GM23338 (cell line): ENCODE measurements around the gene LDLRAD3. TPM values are rescaled to one million over a fixed set of nuclear protein-coding genes. Genes with fewer than 3 reads are reported as not detected.

Experiments
- ATAC-seq: fragments of 200-7000 bp; cut with Tn5 transposase; 3 replicates; pipeline ENCODE4 v1.9.1; 2020
- DNase-seq: peaks from one replicate; pipeline ENCODE4 v3.0.0-alpha.2; 2015; ENCODE audit warnings: low spot score
- H2AFZ ChIP-seq: fragments of 200-600 bp; sonication (generic); 2 replicates; pipeline ENCODE4 v1.8.0; 2016; ENCODE audit warnings: antibody characterized with exemption, mild to moderate bottlenecking, moderate library complexity
- H3F3A ChIP-seq: fragments of 200-600 bp; sonication (generic); replicated peaks from 2 replicates; pipeline ENCODE4 v1.8.0; 2017; ENCODE audit warnings: antibody characterized with exemption, mixed run types, low read depth
- H3K27ac ChIP-seq: fragments of 200-600 bp; sonication (generic); 2 replicates; pipeline ENCODE4 v1.6.1; 2016; ENCODE audit warnings: low read depth
- H3K27me3 ChIP-seq: fragments of 200-600 bp; sonication (generic); 2 replicates; pipeline ENCODE4 v1.8.0; 2016; ENCODE audit warnings: mild to moderate bottlenecking, mixed run types, moderate library complexity; ENCODE audit not compliant: insufficient read depth
- H3K36me3 ChIP-seq: fragments of 200-600 bp; sonication (generic); 2 replicates; pipeline ENCODE4 v1.8.0; 2016; ENCODE audit warnings: mild to moderate bottlenecking; ENCODE audit not compliant: insufficient read depth
- H3K4me1 ChIP-seq: fragments of 200-600 bp; sonication (generic); 2 replicates; pipeline ENCODE4 v1.8.0; 2016; ENCODE audit warnings: mild to moderate bottlenecking, moderate library complexity; ENCODE audit not compliant: insufficient read depth
- H3K4me2 ChIP-seq: fragments of 200-600 bp; sonication (generic); 2 replicates; pipeline ENCODE4 v1.7.1; 2017; ENCODE audit warnings: mixed run types
- H3K4me3 ChIP-seq: fragments of 200-600 bp; sonication (generic); 2 replicates; pipeline ENCODE4 v1.6.1; 2016; ENCODE audit warnings: mixed run types
- H3K79me2 ChIP-seq: fragments of 200-600 bp; sonication (generic); replicated peaks from 2 replicates; pipeline ENCODE4 v1.8.0; 2017; ENCODE audit warnings: mild to moderate bottlenecking; ENCODE audit not compliant: insufficient read depth
- H3K9me2 ChIP-seq: fragments of 200-600 bp; sonication (generic); 2 replicates; pipeline ENCODE4 v1.8.0; 2017; ENCODE audit not compliant: insufficient read depth
- H4K20me1 ChIP-seq: fragments of 200-600 bp; sonication (generic); replicated peaks from 2 replicates; pipeline ENCODE4 v1.8.0; 2017; ENCODE audit warnings: mild to moderate bottlenecking; ENCODE audit not compliant: insufficient read depth
- H3K27ac Mint-ChIP-seq: 2 replicates; pipeline ENCODE4 v1.8.0; 2020; ENCODE audit warnings: inconsistent platforms, mild to moderate bottlenecking, moderate library complexity, mixed read lengths
- H3K27me3 Mint-ChIP-seq: 3 replicates; pipeline ENCODE4 v1.8.0; 2022; ENCODE audit warnings: low read depth, mild to moderate bottlenecking, moderate library complexity, mixed read lengths, inconsistent platforms; ENCODE audit not compliant: insufficient read depth, poor library complexity
- H3K36me3 Mint-ChIP-seq: 3 replicates; pipeline ENCODE4 v1.8.0; 2021; ENCODE audit warnings: low read depth, mild to moderate bottlenecking, inconsistent platforms, moderate library complexity, mixed read lengths
- H3K4me1 Mint-ChIP-seq: 3 replicates; pipeline ENCODE4 v1.8.0; 2020; ENCODE audit warnings: mild to moderate bottlenecking, inconsistent platforms, mixed read lengths
- H3K4me3 Mint-ChIP-seq: 3 replicates; pipeline ENCODE4 v1.8.0; 2021; ENCODE audit warnings: moderate library complexity, mild to moderate bottlenecking, inconsistent platforms, mixed read lengths
- H3K9me3 Mint-ChIP-seq: 3 replicates; pipeline ENCODE4 v1.8.0; 2020; ENCODE audit warnings: moderate library complexity, mild to moderate bottlenecking, inconsistent platforms, mixed read lengths
- CREB1 ChIP-seq: fragments of 250-450 bp; sonication (Bioruptor Pico); IDR thresholded peaks from 2 replicates; pipeline ENCODE4 v1.5.0; 2020; ENCODE audit warnings: low read depth, mild to moderate bottlenecking, moderate library complexity
- JUNB ChIP-seq: IDR thresholded peaks from one replicate; pipeline ENCODE4 v1.6.1; 2016; ENCODE audit warnings: antibody characterized with exemption; ENCODE audit not compliant: unreplicated experiment
- NANOG ChIP-seq: IDR thresholded peaks from 2 replicates; pipeline ENCODE4 v1.6.1; 2016; ENCODE audit warnings: antibody characterized with exemption, borderline replicate concordance
- POLR2AphosphoS5 ChIP-seq: IDR thresholded peaks from 2 replicates; pipeline ENCODE4 v1.6.1; 2016; ENCODE audit warnings: antibody characterized with exemption, low read depth
- STAT1 ChIP-seq: IDR thresholded peaks from one replicate; pipeline ENCODE4 v1.6.1; 2016; ENCODE audit warnings: antibody characterized with exemption; ENCODE audit not compliant: unreplicated experiment
- polyA plus RNA-seq: library from polyadenylated mRNA; unstranded; fragments of >200 nt; fragmentation: Nextera tagmentation; extraction: Ambion mirVana; gene quantifications from 2 replicates; pipeline ENCODE4 v1.2.1, GENCODE V29; 2016
- total RNA-seq: library from RNA; depleted of rRNA; stranded (reverse); fragments of >200 nt; shearing (Covaris generic); gene quantifications from 2 replicates; pipeline ENCODE4 v1.2.3, GENCODE V29; 2014
- TF ChIP-seq, protein P1 (sequence below), 2 experiments: fragments of 200-600 bp in 1 of 2; sonication (generic) in 1 of 2; conservative IDR thresholded peaks; 2 replicates each; pipeline versions ENCODE4 v1.5.1 to v1.6.1; 2016 to 2017; ENCODE audit warnings: antibody characterized with exemption in 2 of 2, low read depth in 2 of 2, mild to moderate bottlenecking in 2 of 2, moderate library complexity in 1 of 2
- TF ChIP-seq, protein P2 (sequence below): IDR thresholded peaks from 2 replicates; pipeline ENCODE4 v1.6.1; 2016; ENCODE audit warnings: antibody characterized with exemption

Gene LDLRAD3
- total and polyA plus RNA-seq, 2 experiments from 2014 or later, result 8.5 to 19.4 TPM

DNA sequence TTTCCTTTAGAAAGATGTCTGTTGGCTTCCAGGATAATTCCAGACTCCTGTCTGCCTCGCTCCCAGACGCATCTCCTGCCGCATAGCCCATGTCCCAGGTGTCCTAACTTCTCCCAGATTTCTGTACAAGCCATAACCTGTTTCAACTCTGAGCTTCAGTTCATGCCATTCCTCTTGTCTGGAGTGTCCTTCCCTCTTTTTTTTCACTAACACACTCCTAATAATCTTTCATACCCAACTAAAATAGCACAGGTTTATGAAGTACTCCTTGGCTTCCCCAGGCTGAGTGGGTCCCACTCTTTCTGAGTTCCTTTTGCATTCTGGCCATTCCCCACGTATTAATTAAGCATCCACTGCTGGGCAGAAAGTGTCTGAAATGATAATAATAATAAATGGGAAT, 123.0 kb downstream of the LDLRAD3 start:
- H3K4me3 ChIP-seq, result no peak overlapping the region
- H2AFZ ChIP-seq, result no peak overlapping the region
- peaks cover 27% of the 10 kb centered on the region for H3K4me1 ChIP-seq
- TF ChIP-seq POLR2AphosphoS5, result no peak
- no peak for TF ChIP-seq STAT1
- no peak for TF ChIP-seq CREB1
- TF ChIP-seq JUNB, result no peak
- no peak for TF ChIP-seq NANOG
- Mint-ChIP-seq H3K4me1 (peaks cover 36% of the 10 kb centered on the region), H3K9me3 (peaks cover 8% of the 10 kb centered on the region), H3K27ac (no peak overlapping the region), H3K4me3 (no peak overlapping the region), H3K36me3 (peaks cover 18% of the 10 kb centered on the region), H3K27me3 (no peaks in the 10 kb centered on the region)
- H3K36me3 ChIP-seq, result no peaks in the 10 kb centered on the region
- H4K20me1 ChIP-seq, result no peaks in the 10 kb centered on the region
- H3F3A ChIP-seq, result peaks cover 3% of the 10 kb centered on the region; the same call in 1 of the 2 replicates
- H3K27me3 ChIP-seq, result no peaks in the 10 kb centered on the region
- ATAC-seq (no peak), DNase-seq (no peak)
- no peaks in the 10 kb centered on the region for H3K9me2 ChIP-seq
- no peak overlapping the region for H3K4me2 ChIP-seq
- H3K79me2 ChIP-seq, result peaks cover 5% of the 10 kb centered on the region; the same call in 1 of the 2 replicates
- no peak overlapping the region for H3K27ac ChIP-seq

DNA sequence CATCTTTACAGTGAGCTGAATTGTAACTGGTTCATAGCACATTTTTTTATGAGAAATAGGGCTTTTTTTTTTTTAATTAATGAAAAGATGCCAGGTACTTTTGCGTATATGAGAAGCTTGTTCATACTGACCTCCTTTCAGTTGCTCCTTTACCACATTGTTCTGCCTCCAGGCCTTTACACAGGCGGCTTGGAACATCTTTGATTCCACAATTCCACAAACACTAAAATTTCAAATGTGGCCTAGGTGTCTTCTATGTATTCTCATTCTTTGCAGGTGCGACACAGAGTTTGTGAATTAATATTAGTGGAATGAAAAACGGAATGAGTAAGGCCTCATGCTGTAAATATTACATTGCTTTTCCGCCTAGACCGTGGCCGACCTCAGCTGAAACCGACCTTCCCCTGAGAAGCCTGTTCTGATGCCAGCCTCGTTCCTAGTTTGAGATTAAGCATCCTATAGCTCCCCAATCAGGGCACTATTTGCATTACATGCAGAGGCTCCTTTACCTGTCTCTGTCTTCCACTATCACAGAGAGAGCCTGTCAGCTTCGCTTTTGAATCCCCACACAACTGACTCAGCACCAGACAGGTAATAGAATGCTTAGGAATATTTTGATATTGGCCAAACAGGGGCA, 125.8 kb downstream of the LDLRAD3 start:
- Mint-ChIP-seq H3K9me3 (peaks cover 13% of the 10 kb centered on the region), H3K4me3 (no peak overlapping the region), H3K36me3 (peaks cover 25% of the 10 kb centered on the region), H3K27me3 (no peaks in the 10 kb centered on the region), H3K27ac (peak overlapping the region; percentile 60), H3K4me1 (peaks cover 52% of the 10 kb centered on the region)
- Histone ChIP-seq H3K36me3 (no peaks in the 10 kb centered on the region), H4K20me1 (no peaks in the 10 kb centered on the region), H3K27me3 (no peaks in the 10 kb centered on the region), H3K9me2 (no peaks in the 10 kb centered on the region), H3K27ac (peak overlapping the region; percentile 84), H3F3A (peaks cover 3% of the 10 kb centered on the region; the same call in 1 of the 2 replicates), H3K4me3 (peak overlapping the region; percentile 5; the same call in 1 of the 2 replicates), H3K79me2 (peaks cover 4% of the 10 kb centered on the region; the same call in 1 of the 2 replicates), H3K4me2 (peak overlapping the region; percentile 56), H2AFZ (no peak overlapping the region), H3K4me1 (peaks cover 39% of the 10 kb centered on the region)
- ATAC-seq (peak; percentile 95), DNase-seq (peak; percentile 89)
- TF ChIP-seq, protein P1, sequence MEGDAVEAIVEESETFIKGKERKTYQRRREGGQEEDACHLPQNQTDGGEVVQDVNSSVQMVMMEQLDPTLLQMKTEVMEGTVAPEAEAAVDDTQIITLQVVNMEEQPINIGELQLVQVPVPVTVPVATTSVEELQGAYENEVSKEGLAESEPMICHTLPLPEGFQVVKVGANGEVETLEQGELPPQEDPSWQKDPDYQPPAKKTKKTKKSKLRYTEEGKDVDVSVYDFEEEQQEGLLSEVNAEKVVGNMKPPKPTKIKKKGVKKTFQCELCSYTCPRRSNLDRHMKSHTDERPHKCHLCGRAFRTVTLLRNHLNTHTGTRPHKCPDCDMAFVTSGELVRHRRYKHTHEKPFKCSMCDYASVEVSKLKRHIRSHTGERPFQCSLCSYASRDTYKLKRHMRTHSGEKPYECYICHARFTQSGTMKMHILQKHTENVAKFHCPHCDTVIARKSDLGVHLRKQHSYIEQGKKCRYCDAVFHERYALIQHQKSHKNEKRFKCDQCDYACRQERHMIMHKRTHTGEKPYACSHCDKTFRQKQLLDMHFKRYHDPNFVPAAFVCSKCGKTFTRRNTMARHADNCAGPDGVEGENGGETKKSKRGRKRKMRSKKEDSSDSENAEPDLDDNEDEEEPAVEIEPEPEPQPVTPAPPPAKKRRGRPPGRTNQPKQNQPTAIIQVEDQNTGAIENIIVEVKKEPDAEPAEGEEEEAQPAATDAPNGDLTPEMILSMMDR (conservative IDR thresholded peaks at IDR 0.05; ENCODE audit: low read depth in 2 of 2), result peak; percentile 67 to 72
- TF ChIP-seq, protein P2, sequence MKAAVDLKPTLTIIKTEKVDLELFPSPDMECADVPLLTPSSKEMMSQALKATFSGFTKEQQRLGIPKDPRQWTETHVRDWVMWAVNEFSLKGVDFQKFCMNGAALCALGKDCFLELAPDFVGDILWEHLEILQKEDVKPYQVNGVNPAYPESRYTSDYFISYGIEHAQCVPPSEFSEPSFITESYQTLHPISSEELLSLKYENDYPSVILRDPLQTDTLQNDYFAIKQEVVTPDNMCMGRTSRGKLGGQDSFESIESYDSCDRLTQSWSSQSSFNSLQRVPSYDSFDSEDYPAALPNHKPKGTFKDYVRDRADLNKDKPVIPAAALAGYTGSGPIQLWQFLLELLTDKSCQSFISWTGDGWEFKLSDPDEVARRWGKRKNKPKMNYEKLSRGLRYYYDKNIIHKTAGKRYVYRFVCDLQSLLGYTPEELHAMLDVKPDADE, result no peak
